ENCODE data around the gene AADACL3. TPM values are rescaled to one million over a fixed set of nuclear protein-coding genes. Genes with fewer than 3 reads are reported as not detected.

AADACL3 gene
- total and polyA plus RNA-seq, 2 of the 13 experiments (the other 11 are each of a cell fraction or from before 2014, with no cell fraction given) = not detected

DNA sequence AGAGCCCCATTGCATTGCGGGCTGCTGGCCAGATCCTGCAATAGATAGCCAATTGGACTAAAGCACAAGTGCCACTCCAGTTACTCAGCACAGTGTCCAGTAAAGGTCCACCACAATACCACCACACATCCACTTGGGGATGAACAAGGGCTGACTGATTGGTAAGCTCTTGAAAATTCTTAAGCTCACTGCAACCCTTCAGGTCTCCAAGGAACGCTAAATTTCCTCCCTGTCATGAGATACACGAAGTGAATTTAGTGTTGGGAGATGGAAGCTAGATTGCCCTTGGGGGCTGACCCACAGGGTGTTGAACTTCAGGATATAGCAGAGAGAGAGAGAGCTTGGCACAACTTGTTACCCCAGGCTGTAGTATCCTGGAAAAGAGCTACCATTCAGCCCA is 9.8 kb upstream of the AADACL3 start:
- 0 out of 5 replicates have a peak, but pooled peaks cover 1 to 2% of the 10 kb centered on the region in 2 experiments for H3K27me3 ChIP-seq (ENCODE audit: control insufficient read depth in 1 of 2, insufficient read depth in 2 of 2, low read length in 2 of 2)
- H3K4me3 ChIP-seq (replicated peaks in 1 of 3; ENCODE audit: insufficient read depth in 1 of 3, low read depth in 2 of 3, low read length in 3 of 3) = no peak overlapping the region
- H3K4me1 ChIP-seq (ENCODE audit: insufficient read depth, low read length) = no peaks in the 10 kb centered on the region
- FAIRE-seq (no peak), ATAC-seq (no peak), DNase-seq (ENCODE audit: low spot score) (no peak)
- CTCF ChIA-PET (ENCODE audit: low intra/inter-chr PET ratio, low total read pairs) = no interaction called here
- TF ChIP-seq, protein P1, sequence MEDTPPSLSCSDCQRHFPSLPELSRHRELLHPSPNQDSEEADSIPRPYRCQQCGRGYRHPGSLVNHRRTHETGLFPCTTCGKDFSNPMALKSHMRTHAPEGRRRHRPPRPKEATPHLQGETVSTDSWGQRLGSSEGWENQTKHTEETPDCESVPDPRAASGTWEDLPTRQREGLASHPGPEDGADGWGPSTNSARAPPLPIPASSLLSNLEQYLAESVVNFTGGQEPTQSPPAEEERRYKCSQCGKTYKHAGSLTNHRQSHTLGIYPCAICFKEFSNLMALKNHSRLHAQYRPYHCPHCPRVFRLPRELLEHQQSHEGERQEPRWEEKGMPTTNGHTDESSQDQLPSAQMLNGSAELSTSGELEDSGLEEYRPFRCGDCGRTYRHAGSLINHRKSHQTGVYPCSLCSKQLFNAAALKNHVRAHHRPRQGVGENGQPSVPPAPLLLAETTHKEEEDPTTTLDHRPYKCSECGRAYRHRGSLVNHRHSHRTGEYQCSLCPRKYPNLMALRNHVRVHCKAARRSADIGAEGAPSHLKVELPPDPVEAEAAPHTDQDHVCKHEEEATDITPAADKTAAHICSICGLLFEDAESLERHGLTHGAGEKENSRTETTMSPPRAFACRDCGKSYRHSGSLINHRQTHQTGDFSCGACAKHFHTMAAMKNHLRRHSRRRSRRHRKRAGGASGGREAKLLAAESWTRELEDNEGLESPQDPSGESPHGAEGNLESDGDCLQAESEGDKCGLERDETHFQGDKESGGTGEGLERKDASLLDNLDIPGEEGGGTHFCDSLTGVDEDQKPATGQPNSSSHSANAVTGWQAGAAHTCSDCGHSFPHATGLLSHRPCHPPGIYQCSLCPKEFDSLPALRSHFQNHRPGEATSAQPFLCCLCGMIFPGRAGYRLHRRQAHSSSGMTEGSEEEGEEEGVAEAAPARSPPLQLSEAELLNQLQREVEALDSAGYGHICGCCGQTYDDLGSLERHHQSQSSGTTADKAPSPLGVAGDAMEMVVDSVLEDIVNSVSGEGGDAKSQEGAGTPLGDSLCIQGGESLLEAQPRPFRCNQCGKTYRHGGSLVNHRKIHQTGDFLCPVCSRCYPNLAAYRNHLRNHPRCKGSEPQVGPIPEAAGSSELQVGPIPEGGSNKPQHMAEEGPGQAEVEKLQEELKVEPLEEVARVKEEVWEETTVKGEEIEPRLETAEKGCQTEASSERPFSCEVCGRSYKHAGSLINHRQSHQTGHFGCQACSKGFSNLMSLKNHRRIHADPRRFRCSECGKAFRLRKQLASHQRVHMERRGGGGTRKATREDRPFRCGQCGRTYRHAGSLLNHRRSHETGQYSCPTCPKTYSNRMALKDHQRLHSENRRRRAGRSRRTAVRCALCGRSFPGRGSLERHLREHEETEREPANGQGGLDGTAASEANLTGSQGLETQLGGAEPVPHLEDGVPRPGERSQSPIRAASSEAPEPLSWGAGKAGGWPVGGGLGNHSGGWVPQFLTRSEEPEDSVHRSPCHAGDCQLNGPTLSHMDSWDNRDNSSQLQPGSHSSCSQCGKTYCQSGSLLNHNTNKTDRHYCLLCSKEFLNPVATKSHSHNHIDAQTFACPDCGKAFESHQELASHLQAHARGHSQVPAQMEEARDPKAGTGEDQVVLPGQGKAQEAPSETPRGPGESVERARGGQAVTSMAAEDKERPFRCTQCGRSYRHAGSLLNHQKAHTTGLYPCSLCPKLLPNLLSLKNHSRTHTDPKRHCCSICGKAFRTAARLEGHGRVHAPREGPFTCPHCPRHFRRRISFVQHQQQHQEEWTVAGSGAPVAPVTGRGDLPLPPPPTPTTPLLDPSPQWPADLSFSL (CRISPR knock-in tag; IDR thresholded peaks at IDR 0.05) = no peak
- intact Hi-C loops (cut with micrococcal nuclease; ENCODE audit: unreplicated experiment) (no loop called here), in situ Hi-C loops (cut with HindIII; ENCODE audit: extremely low pct_ligation_motif_present, low pct_unique_long_range_greater_than_20kb) (no loop called here)
- H3K36me3 ChIP-seq (replicated peaks in 1 of 2; ENCODE audit: control insufficient read depth in 1 of 2, insufficient read depth in 2 of 2, low read length in 2 of 2) = no peaks in the 10 kb centered on the region
- no peaks in the 10 kb centered on the region for H3K79me2 ChIP-seq (ENCODE audit: insufficient read depth, low read length)
- H3K4me2 ChIP-seq (ENCODE audit: low read depth, low read length) = no peak overlapping the region
- POLR2A ChIA-PET = no interaction called here
- H2AFZ ChIP-seq (ENCODE audit: low read length) = no peak overlapping the region
- no peaks in the 10 kb centered on the region for H4K20me1 ChIP-seq (ENCODE audit: insufficient read depth, low read length)
- no peak overlapping the region for H3K9ac ChIP-seq (ENCODE audit: insufficient read depth, low read depth, low read length)
- H3K9me3 ChIP-seq (ENCODE audit: low read length) = no peaks in the 10 kb centered on the region
- H3K27ac ChIP-seq (ENCODE audit: extremely low read length, insufficient read depth, low read length) = no peak overlapping the region
- BruUV-seq (replicated peaks) = no TSS peak
- WGBS (ENCODE audit: low lambda C conversion rate) = 0% methylated on average over 3 of the region's 3 CpGs

Measured in HepG2 (cell line).